NCI-H2196 (cell line): ENCODE results near the gene NCKAP5.

Source experiments
- DNase-seq: peaks from one replicate; lab custom pipeline; 2025; ENCODE audit not compliant: unreplicated experiment; lab: John Stamatoyannopoulos, UW

Gene NCKAP5

GRCh38 chr2:133568172-133568571 is at the start of gene NCKAP5:
Gene NCKAP5 (minus strand): TSS chr2:133568463. CDS start chr2:133517526, 50,937 bp downstream.
- no peak for DNase-seq

GRCh38 chr2:133609664-133610063 is 41.4 kb upstream of the NCKAP5 start:
- no peak for DNase-seq

- no peak for DNase-seq
Measured at GRCh38 chr2:133608291-133608690, 40.0 kb upstream of the NCKAP5 start.

GRCh38 chr2:133607679-133608078 is 39.4 kb upstream of the NCKAP5 start:
- DNase-seq, result no peak

GRCh38 chr2:133606616-133607015 is 38.4 kb upstream of the NCKAP5 start:
- no peak for DNase-seq

- no peak for DNase-seq
Measured at GRCh38 chr2:133605766-133606137, 37.5 kb upstream of the NCKAP5 start.

- no peak for DNase-seq
Measured at GRCh38 chr2:133605011-133605765, 36.9 kb upstream of the NCKAP5 start.

GRCh38 chr2:133603109-133603508 is 34.8 kb upstream of the NCKAP5 start:
- no peak for DNase-seq

GRCh38 chr2:133602538-133602937 is 34.3 kb upstream of the NCKAP5 start:
- no peak for DNase-seq

- no peak for DNase-seq
Measured at GRCh38 chr2:133600266-133600928, 32.1 kb upstream of the NCKAP5 start.

GRCh38 chr2:133599811-133600210 is 31.5 kb upstream of the NCKAP5 start:
- no peak for DNase-seq

GRCh38 chr2:133599211-133599803 is 31.0 kb upstream of the NCKAP5 start:
- no peak for DNase-seq

GRCh38 chr2:133598769-133599168 is 30.5 kb upstream of the NCKAP5 start:
- no peak for DNase-seq

- no peak for DNase-seq
Measured at GRCh38 chr2:133596701-133597393, 28.6 kb upstream of the NCKAP5 start.

GRCh38 chr2:133591164-133591563 is 22.9 kb upstream of the NCKAP5 start:
- DNase-seq, result peak; percentile 7

- no peak for DNase-seq
Measured at GRCh38 chr2:133589456-133589855, 21.2 kb upstream of the NCKAP5 start.

GRCh38 chr2:133588144-133588543 is 19.9 kb upstream of the NCKAP5 start:
- no peak for DNase-seq

- DNase-seq, result no peak
Measured at GRCh38 chr2:133586978-133587377, 18.7 kb upstream of the NCKAP5 start.

- DNase-seq, result no peak
Measured at GRCh38 chr2:133581010-133581760, 12.9 kb upstream of the NCKAP5 start.

- DNase-seq, result no peak
Measured at GRCh38 chr2:133579274-133579673, 11.0 kb upstream of the NCKAP5 start.

GRCh38 chr2:133576714-133577113 is 8.5 kb upstream of the NCKAP5 start:
- no peak for DNase-seq
